Amniotic epithelial cell (primary cell): ENCODE measurements around the gene CHTF18.
"Not testable (repeated sequence)": the region's sequence is repeated elsewhere in the genome, so short reads cannot be mapped to it uniquely, and the experiment has no call there.

Experiments
- DNase-seq: peaks from one replicate; pipeline ENCODE4 v3.0.0-alpha.2; 2010; ENCODE audit warnings: low read depth

The CHTF18 gene

GRCh38 chr16:776298-776697, 12.1 kb upstream of the CHTF18 start:
- not testable (repeated sequence) for DNase-seq

- DNase-seq = no peak
Measured at GRCh38 chr16:776824-777223, 11.6 kb upstream of the CHTF18 start.

- peak; percentile 27 for DNase-seq
Measured at GRCh38 chr16:777826-778225, 10.6 kb upstream of the CHTF18 start.

- DNase-seq = no peak
Measured at GRCh38 chr16:778447-778846, 10.0 kb upstream of the CHTF18 start.

GRCh38 chr16:778909-779527, 9.4 kb upstream of the CHTF18 start:
- DNase-seq = no peak

- no peak for DNase-seq
Measured at GRCh38 chr16:779561-779960, 8.9 kb upstream of the CHTF18 start.

- DNase-seq = no peak
Measured at GRCh38 chr16:780296-780695, 8.1 kb upstream of the CHTF18 start.

GRCh38 chr16:781346-782010, 6.9 kb upstream of the CHTF18 start:
- DNase-seq = peak; percentile 79

GRCh38 chr16:782258-782657, 6.2 kb upstream of the CHTF18 start:
- DNase-seq = no peak

- no peak for DNase-seq
Measured at GRCh38 chr16:782766-783403, 5.5 kb upstream of the CHTF18 start.

- DNase-seq = peak; percentile 34
Measured at GRCh38 chr16:783404-784161, 4.8 kb upstream of the CHTF18 start.

- DNase-seq = no peak
Measured at GRCh38 chr16:784431-784830, 4.0 kb upstream of the CHTF18 start.

- peak; percentile 65 for DNase-seq
Measured at GRCh38 chr16:785563-786535, 2.6 kb upstream of the CHTF18 start.

GRCh38 chr16:787321-787966, 976 bp upstream of the CHTF18 start:
- DNase-seq = no peak

- no peak for DNase-seq
Measured at GRCh38 chr16:787978-788398, 432 bp upstream of the CHTF18 start, which contains the start of gene RPUSD1. TSS of gene RPUSD1 (minus strand) at chr16:788381. CDS start at chr16:787737, 644 bp downstream.

- DNase-seq = no peak
Measured at GRCh38 chr16:789191-789850, 901 bp downstream of the CHTF18 start.

GRCh38 chr16:790086-790485, 1.7 kb downstream of the CHTF18 start:
- no peak for DNase-seq

GRCh38 chr16:791131-791530, 2.7 kb downstream of the CHTF18 start:
- no peak for DNase-seq

- DNase-seq = no peak
Measured at GRCh38 chr16:792221-792995, 4.0 kb downstream of the CHTF18 start.

- no peak for DNase-seq
Measured at GRCh38 chr16:793414-793813, 5.0 kb downstream of the CHTF18 start.
